ENCODE measurements around the gene PTPRM. TPM values are rescaled to one million over a fixed set of nuclear protein-coding genes. Genes with fewer than 3 reads are reported as not detected.

The PTPRM gene
- total RNA-seq, 1 donor from 2014 or later: 1.00 TPM

- ATAC-seq (ENCODE audit: low read depth): no peak
- intact Hi-C loops (cut with micrococcal nuclease): no loop called here
- Mint-ChIP-seq H3K4me1 (no peaks in the 10 kb centered on the region), H3K27ac (no peak overlapping the region), H3K36me3 (ENCODE audit: low read depth) (no peaks in the 10 kb centered on the region), H3K27me3 (no peaks in the 10 kb centered on the region), H3K4me3 (no peak overlapping the region), H3K9me3 (peaks cover 4% of the 10 kb centered on the region)
- DNase-seq: no peak
- ChIA-PET POLR2A (no interaction called here), CTCF (no interaction called here)
- no peak for TF ChIP-seq CTCF (IDR thresholded peaks at IDR 0.05)
Measured at GRCh38 chr18:7807936-7808453, 240.9 kb downstream of the PTPRM start.

- ATAC-seq (ENCODE audit: low read depth): no peak
- peaks cover 10% of the 10 kb centered on the region for H3K9me3 Mint-ChIP-seq
- TF ChIP-seq CTCF (IDR thresholded peaks at IDR 0.05): no peak
- CTCF ChIA-PET: no interaction called here
- no peaks in the 10 kb centered on the region for H3K4me1 Mint-ChIP-seq
- POLR2A ChIA-PET: no interaction called here
- H3K4me3 Mint-ChIP-seq: no peak overlapping the region
- no peaks in the 10 kb centered on the region for H3K27me3 Mint-ChIP-seq
- intact Hi-C loops (cut with micrococcal nuclease): no loop called here
- no peak for DNase-seq
- H3K27ac Mint-ChIP-seq: no peak overlapping the region
- H3K36me3 Mint-ChIP-seq (ENCODE audit: low read depth): no peaks in the 10 kb centered on the region
Measured at GRCh38 chr18:7808992-7809391, 241.9 kb downstream of the PTPRM start.

GRCh38 chr18:7809455-7809854, 242.3 kb downstream of the PTPRM start:
- H3K36me3 Mint-ChIP-seq (ENCODE audit: low read depth): no peaks in the 10 kb centered on the region
- H3K27me3 Mint-ChIP-seq: no peaks in the 10 kb centered on the region
- DNase-seq (no peak), ATAC-seq (ENCODE audit: low read depth) (no peak)
- no peak for TF ChIP-seq CTCF (IDR thresholded peaks at IDR 0.05)
- peaks cover 14% of the 10 kb centered on the region for H3K9me3 Mint-ChIP-seq
- POLR2A ChIA-PET: no interaction called here
- intact Hi-C loops (cut with micrococcal nuclease): no loop called here
- no peak overlapping the region for H3K27ac Mint-ChIP-seq
- H3K4me1 Mint-ChIP-seq: no peaks in the 10 kb centered on the region
- H3K4me3 Mint-ChIP-seq: no peak overlapping the region
- CTCF ChIA-PET: no interaction called here

GRCh38 chr18:7809978-7810377, 242.9 kb downstream of the PTPRM start:
- Mint-ChIP-seq H3K27ac (no peak overlapping the region), H3K36me3 (ENCODE audit: low read depth) (no peaks in the 10 kb centered on the region), H3K4me1 (no peaks in the 10 kb centered on the region), H3K9me3 (peaks cover 15% of the 10 kb centered on the region), H3K4me3 (no peak overlapping the region), H3K27me3 (no peaks in the 10 kb centered on the region)
- TF ChIP-seq CTCF (IDR thresholded peaks at IDR 0.05): no peak
- ChIA-PET CTCF (no interaction called here), POLR2A (no interaction called here)
- ATAC-seq (ENCODE audit: low read depth): no peak
- no peak for DNase-seq
- intact Hi-C loops (cut with micrococcal nuclease): no loop called here

- H3K4me3 Mint-ChIP-seq: no peak overlapping the region
- POLR2A ChIA-PET: no interaction called here
- intact Hi-C loops (cut with micrococcal nuclease): no loop called here
- H3K27ac Mint-ChIP-seq: no peak overlapping the region
- no peaks in the 10 kb centered on the region for H3K4me1 Mint-ChIP-seq
- H3K36me3 Mint-ChIP-seq (ENCODE audit: low read depth): no peaks in the 10 kb centered on the region
- ATAC-seq (ENCODE audit: low read depth) (no peak), DNase-seq (no peak)
- no peak for TF ChIP-seq CTCF (IDR thresholded peaks at IDR 0.05)
- H3K9me3 Mint-ChIP-seq: peaks cover 21% of the 10 kb centered on the region
- no peaks in the 10 kb centered on the region for H3K27me3 Mint-ChIP-seq
- CTCF ChIA-PET: no interaction called here
Measured at GRCh38 chr18:7812431-7813063, 245.4 kb downstream of the PTPRM start.

Data from activated B cell treated with CpG ODN at 0.5 μM for 24 hours (primary cell).